ENCODE results near the gene CEP192. TPM values are rescaled to one million over a fixed set of nuclear protein-coding genes. Genes with fewer than 3 reads are reported as not detected.
"Not testable (repeated sequence)": the region's sequence is repeated elsewhere in the genome, so short reads cannot be mapped to it uniquely, and the experiment has no call there.

The CEP192 gene
- total RNA-seq, 1 experiment from 2014 or later: 22.4 TPM

DNA sequence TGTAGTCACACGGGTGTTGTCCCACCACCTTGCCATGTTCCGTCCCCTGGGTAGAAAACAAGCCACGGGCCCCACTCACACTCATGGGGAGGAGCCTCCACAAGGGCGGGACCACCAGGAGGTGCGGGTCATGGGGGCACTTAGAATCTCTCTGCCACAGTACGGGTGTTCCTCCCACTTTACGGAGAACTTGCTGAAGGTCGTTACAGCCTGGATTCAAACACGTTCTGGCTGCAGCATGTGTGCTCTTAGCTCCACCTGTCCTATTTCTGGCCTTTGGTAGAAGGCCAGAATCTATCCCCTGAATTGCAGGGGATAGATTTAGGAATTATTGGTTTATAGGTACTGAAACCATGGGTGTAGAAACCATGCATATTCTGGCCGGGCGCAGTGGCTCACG is 14.9 kb upstream of the CEP192 start:
- in situ Hi-C loops (cut with HindIII; ENCODE audit: low pct_unique_long_range_greater_than_20kb, low sequenced_read_pairs): no loop called here
- DNase-seq (ENCODE audit: low read depth, low spot score): no peak

DNA sequence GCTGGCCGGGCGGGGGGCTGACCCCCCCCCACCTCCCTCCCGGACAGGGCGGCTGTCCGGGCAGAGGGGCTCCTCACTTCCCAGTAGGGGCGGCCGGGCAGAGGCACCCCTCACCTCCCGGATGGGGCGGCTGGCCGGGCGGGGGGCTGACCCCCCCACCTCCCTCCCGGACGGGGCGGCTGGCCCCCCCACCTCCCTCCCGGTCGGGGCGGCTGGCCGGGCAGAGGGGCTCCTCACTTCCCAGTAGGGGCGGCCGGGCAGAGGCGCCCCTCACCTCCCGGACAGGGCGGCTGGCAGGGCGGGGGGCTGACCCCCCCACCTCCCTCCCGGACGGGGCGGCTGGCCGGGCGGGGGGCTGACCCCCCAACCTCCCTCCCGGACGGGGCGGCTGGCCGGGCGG is 11.1 kb upstream of the CEP192 start:
- in situ Hi-C loops (cut with HindIII; ENCODE audit: low pct_unique_long_range_greater_than_20kb, low sequenced_read_pairs); DNase-seq (ENCODE audit: low read depth, low spot score): not testable (repeated sequence)

DNA sequence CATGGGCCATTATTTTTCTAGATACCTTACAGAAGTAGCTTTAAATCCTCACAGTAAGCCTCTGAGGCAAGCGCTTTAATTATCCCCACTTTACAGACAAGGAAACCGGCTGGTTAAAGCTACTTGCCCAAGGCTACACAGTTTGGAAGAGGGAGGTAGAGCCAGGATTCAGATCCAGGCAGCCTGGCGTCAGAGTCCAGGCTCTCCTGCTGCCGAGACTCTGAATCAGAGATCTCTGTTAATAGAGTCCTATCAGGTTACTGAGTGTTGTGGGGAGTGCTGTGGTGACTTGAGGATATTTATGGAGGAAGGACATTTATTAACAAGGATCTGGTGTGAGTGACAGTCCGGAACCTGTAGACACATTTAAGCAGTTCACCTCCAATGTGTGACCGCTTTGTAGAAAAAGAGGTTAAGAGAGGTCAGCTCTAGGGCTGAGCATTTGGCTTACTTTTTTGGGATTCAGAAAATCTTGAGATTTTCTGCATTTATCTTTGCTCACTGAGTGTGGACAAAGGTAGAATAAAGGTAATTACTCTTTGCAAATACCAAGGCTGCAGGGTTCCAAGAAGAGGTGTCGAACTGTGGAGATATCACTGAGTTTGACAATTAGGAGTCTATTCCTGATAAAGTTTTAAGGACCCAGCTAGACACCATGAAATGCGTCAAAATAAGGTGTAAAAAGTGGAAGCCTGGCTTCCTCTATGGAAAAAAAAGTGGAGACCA is 1.6 kb upstream of the CEP192 start:
- no peak for DNase-seq (ENCODE audit: low read depth, low spot score)
- in situ Hi-C loops (cut with HindIII; ENCODE audit: low pct_unique_long_range_greater_than_20kb, low sequenced_read_pairs): no loop called here

DNA sequence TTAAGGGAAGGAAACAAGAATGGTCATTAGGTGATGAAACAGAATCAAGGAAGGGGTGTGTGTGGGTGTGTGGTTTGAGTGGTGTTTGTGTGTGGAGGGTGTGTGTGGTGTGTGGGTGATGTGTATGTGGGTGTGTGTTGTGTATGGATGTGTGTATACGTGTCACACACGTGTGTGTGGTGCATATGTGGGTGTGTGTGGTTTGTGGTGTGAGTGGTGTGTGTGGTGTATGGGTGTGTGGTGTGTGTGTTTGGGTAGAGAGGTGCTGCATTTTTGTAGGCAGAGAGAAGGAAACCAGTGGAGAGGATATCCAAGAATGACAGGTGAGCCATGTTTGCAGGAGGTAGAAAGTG is 1.1 kb upstream of the CEP192 start:
- no peak for DNase-seq (ENCODE audit: low read depth, low spot score)
- in situ Hi-C loops (cut with HindIII; ENCODE audit: low pct_unique_long_range_greater_than_20kb, low sequenced_read_pairs): no loop called here

DNA sequence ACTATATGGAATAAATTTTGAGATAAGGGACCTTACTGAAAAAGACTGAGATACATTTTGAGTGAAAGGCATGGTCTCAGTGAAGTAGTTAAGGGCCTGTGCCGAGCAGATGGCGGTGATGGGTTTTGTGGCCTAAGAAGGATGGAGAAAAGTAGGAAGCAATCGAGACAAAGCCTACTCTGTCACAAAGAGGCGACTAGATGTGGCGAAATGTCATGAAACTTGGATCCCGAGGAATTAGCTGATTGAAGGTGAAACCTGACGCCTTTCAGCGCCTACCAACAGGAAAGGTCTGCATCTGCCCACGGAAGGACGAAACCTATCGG is 558 bp upstream of the CEP192 start:
- DNase-seq (ENCODE audit: low read depth, low spot score): no peak
- in situ Hi-C loops (cut with HindIII; ENCODE audit: low pct_unique_long_range_greater_than_20kb, low sequenced_read_pairs): no loop called here

DNA sequence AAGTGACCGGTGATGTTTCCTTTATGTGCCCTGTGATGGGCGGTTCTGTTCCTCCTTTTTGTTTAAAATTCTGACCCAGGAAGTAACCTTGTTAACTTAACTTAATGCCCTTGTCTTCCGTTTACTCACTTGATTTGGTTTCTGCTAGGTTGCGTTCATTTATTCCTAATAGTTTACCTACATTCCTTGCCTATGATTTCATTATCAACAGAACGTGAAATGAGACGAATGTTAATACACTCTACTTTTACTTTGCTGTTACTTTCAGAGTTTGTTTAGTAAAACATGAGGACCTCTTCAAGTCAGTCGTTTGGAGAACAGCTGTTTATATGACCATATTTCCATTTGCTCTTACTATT is 638 bp downstream of the CEP192 start:
- in situ Hi-C loops (cut with HindIII; ENCODE audit: low pct_unique_long_range_greater_than_20kb, low sequenced_read_pairs): no loop called here
- DNase-seq (ENCODE audit: low read depth, low spot score): no peak

DNA sequence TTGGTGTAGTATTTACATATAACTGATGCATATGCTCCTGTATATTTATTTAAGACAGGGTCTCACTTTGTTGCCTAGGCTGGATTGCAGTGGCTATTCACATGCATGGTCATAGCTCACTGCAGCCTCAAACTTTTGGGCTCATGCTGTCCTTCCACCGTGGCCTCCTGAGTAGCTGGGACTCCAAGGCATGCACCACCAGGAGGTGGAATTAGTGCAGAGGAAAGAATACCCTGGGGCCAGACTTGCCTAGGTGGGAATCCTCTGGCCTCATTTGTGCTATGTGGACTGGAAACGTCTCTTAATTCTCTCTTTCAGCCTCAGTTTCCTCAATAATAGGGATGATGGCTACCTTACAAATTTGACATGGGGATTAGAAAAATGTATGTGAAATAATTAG is 2.3 kb downstream of the CEP192 start:
- DNase-seq (ENCODE audit: low read depth, low spot score): no peak
- in situ Hi-C loops (cut with HindIII; ENCODE audit: low pct_unique_long_range_greater_than_20kb, low sequenced_read_pairs): no loop called here

DNA sequence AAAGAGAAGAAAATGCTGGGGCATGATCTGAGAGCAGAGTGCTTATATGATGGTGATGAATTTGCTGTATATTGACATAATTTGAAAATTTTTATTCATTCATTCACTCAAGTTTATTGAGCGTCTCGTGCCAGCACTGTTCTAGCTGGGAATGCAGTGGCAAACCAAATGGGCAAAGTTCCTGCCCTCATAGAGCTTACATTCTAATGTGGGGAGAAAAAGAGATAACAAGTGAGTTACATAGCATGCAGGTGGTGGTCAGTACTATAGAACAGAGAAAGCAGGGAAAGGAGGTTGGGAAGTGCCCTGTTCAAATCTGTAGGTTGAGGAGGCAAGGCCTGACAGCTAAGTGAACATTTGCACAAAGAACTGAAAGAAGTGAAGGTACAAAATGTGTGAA is 4.3 kb downstream of the CEP192 start:
- no peak for DNase-seq (ENCODE audit: low read depth, low spot score)
- in situ Hi-C loops (cut with HindIII; ENCODE audit: low pct_unique_long_range_greater_than_20kb, low sequenced_read_pairs): no loop called here

DNA sequence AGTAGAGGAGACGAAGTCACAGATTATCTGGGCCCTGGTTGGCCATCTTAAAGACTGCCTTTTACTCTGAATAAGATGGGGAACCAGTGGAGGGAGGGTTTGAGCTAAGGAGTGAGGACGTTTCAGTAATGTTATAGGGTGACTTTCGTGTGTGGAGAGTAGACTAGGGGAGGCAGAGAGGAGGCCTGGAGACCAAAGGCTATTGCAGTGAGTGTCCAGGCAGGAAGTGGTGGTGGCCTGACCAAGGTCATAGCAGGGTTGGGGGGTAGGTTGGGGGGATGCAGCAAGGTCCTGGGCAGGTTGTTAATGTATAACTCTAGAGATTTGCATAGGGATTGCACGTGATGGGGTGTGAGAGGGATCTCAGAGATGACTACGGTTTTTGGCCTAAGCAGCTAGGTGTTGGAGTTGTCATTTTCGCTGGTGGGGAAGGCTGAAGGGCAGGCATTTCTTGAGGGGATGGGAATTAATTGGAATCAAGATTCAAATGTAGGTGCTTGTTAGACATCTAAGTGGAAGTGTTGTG is 4.9 kb downstream of the CEP192 start:
- no peak for DNase-seq (ENCODE audit: low read depth, low spot score)
- in situ Hi-C loops (cut with HindIII; ENCODE audit: low pct_unique_long_range_greater_than_20kb, low sequenced_read_pairs): no loop called here

DNA sequence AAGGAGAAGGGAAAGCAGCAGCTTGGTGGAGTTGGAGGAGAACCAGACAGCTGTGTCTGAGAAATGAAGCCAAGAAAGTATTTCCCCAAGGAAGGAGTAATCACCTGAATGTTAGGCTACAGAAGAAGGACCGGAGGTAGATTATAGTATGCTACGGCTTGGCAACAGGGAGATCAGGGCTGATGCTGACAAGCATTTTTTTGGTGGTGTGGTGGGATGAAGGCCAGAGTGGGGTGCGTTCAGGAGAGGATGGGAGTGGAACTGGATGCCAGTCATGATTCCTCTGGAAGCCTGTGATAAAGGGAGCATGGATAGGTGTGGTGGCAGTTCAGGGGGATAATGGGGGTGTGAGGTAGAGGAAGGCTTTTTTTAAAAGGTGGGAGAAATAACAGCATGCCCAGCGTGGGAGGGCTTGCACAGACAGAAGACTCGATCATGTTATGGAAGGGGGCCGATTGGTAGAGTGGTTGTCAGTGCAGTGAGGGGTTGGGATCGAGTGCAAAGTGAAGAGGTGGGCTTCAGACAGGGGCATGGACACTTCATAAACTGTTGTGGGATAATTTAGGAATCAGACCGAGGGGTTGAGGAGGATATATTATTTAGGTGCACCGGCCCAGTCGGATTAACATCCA is 5.6 kb downstream of the CEP192 start:
- no peak for DNase-seq (ENCODE audit: low read depth, low spot score)
- in situ Hi-C loops (cut with HindIII; ENCODE audit: low pct_unique_long_range_greater_than_20kb, low sequenced_read_pairs): no loop called here

DNA sequence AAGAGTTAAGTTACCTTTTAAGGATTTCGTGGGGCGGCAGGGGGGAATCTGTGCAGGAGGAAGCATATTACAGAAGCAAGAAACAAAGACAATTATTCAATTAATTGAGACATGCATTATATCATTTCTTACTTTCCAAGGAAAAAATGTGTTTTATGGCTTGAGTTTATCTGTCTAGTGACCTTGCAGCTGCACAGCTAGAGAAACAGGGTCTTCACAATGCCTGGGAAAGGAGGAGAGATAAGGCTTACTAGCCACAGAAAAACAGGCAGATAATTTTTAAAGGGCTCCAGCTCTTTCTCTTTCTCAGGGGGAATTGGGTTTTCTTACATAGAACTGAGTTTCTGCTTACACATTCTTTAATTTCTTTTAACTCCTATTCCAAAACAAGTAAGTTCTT is 6.2 kb downstream of the CEP192 start:
- DNase-seq (ENCODE audit: low read depth, low spot score); in situ Hi-C loops (cut with HindIII; ENCODE audit: low pct_unique_long_range_greater_than_20kb, low sequenced_read_pairs): not testable (repeated sequence)

DNA sequence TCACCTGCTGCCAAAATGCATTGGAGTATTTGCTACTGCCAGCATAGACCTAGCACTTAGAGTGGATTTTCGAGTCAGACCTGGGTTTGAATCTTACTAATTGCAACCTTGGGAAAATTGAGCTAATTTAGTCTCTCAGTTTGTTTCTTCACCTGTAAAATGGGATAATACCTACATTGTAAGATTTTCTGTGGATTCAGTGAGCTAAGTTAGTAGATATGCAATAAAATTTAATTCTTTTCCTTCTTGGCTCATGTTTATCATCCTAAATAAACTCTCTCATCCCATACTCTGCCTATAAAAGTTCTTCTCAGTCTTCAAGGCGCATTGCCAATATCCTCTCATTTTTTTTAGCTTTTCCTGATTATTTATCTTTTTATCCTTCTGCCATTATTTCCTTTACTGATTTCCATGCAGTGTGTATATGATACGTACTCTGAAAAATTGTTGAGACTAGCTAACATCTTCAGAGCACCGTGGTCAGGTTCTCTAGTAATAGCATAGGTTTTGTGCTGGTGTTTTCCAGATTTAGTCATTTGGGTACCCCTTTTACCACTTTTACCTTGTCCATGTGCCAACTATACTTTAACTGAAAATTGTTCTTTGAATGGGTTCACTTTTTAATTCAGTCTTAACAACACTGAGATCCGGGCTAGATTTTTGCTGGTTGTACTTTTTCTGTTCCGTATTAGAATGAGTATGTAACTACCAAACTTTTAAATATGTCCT is 7.3 kb downstream of the CEP192 start:
- in situ Hi-C loops (cut with HindIII; ENCODE audit: low pct_unique_long_range_greater_than_20kb, low sequenced_read_pairs): no loop called here

DNA sequence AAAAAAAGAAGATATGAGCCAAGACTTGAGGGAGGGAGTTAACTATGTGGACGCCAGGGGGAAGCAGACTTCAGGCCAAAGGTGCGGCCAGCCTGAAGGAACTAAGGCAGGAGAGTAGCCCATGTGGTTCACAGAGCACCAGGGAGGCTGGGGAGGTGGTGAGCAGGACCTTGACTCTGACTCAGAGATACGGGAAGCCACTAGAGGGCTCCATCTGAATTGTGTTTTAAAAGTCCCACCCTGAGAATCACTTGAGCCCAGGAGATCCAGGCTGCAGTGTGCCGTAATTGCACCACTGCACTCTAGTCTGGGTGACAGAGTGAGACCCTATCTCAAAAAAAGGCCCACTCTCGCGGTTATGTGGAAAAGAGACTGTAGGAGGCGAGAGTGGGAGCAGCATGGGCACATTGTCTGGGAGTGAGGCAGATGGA is 12.3 kb downstream of the CEP192 start:
- in situ Hi-C loops (cut with HindIII; ENCODE audit: low pct_unique_long_range_greater_than_20kb, low sequenced_read_pairs): no loop called here
- DNase-seq (ENCODE audit: low read depth, low spot score): peak; percentile 90

More for the DNA sequence above, 7.3 kb downstream of the CEP192 start:
- DNase-seq (ENCODE audit: low read depth, low spot score): no peak

DNA sequence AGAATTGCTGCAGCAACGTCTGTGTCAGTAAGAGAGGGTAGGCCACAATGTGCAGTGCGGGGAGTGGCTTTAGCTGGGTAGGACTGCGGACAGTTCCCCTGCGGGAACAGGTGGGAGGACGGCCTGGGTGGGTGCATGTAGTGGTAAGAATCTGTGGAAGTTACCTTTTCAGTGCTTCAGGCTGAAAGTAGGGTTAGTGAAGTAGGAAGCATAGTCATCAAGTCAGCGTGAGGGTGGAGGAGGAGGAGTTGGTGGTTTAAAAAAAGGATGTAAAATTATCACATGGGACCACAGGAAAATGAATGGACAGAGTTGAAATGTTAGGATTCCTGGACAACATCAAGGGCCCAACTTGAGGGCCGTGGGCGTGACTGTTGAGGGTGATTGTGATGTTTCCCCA is 13.2 kb downstream of the CEP192 start:
- in situ Hi-C loops (cut with HindIII; ENCODE audit: low pct_unique_long_range_greater_than_20kb, low sequenced_read_pairs): no loop called here
- DNase-seq (ENCODE audit: low read depth, low spot score): no peak

DNA sequence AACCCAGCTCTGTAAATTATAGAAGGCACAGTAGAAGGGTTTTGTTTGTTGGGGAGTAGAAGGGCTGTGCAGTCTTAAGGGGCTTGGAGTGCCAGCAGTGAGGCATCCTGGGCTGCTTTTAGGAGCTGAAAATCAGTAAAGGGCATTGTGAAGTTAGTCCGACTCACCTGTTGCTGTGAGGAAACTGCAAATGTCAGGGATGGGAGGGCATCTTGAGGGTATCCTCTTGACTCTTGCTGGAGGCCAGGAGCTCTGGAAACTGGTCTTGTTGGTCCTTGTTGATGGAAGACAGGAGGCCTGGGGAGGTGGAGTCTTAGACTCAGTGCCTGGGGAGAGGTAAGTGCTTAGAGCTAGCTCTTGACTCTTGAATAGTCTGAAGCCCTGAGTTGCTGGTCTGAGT is 14.1 kb downstream of the CEP192 start:
- in situ Hi-C loops (cut with HindIII; ENCODE audit: low pct_unique_long_range_greater_than_20kb, low sequenced_read_pairs): no loop called here
- DNase-seq (ENCODE audit: low read depth, low spot score): no peak

DNA sequence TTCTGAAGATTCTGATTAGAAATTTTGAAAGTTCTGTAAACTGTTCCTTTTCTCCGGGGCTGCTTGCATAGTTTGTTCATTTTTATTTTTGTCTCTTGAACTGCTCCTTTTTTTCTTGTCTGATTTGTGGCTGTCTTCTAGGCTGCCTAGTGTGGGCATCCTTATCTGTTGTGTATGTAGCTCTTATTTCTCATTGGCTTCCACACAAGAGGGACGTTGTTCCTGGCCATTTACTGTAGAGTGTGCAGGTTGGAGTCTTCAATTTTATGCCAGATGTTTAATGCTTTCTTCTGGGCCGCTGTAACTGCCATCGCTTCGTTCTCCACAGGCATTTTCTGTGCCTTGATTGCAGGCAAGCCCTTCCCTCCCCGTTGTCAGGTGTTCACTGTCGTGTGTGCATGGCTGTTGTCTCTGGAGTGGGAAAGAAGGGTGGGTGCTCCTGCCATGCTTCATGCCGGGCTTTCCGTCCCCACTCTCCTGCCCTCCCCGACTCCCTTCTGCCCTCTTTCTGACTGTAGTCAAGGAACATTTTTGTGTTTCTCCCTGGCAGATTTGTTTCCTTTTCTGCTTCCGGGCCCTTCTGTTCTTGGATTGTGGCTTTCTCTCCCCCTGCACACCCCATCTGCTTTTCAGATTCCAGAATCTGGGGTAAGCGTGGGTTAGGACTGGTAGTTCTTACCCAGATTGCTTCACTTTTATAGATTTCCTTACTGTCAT is 15.5 kb downstream of the CEP192 start:
- in situ Hi-C loops (cut with HindIII; ENCODE audit: low pct_unique_long_range_greater_than_20kb, low sequenced_read_pairs): no loop called here
- no peak for DNase-seq (ENCODE audit: low read depth, low spot score)

DNA sequence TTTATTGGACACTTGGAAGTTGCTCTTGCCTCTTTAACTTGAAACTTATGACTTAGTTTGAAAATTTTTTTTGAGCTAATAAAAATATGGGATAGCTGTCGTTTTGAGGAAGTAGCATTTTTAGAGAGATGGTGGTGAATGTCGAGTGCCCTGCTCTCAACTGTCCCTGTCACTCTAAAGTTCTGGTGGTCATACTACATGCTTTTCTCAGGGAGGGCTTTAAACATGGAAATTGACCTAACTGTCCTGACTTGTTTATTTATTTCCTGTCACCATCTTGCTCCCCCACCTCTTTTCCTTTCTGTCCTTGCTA is 16.0 kb downstream of the CEP192 start:
- no peak for DNase-seq (ENCODE audit: low read depth, low spot score)
- in situ Hi-C loops (cut with HindIII; ENCODE audit: low pct_unique_long_range_greater_than_20kb, low sequenced_read_pairs): no loop called here

DNA sequence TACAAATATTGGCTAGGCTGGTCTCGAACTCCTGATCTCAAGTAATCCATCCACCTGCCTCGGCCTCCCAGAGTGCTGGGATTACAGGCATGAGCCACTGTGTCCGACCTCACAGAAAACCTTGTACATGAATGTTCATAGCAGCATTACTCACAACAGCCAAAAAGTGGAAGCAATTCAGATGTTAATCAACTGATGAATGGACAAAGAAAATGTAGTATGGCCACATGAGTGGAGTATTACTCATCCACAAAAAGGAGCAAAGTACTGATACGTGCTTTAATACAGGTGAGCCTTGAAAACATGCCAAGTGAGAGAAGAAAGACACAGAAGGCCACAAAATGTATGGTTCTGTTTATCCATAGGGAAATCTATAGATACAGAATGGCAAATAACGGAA is 20.6 kb downstream of the CEP192 start:
- no peak for DNase-seq (ENCODE audit: low read depth, low spot score)
- in situ Hi-C loops (cut with HindIII; ENCODE audit: low pct_unique_long_range_greater_than_20kb, low sequenced_read_pairs): no loop called here

Measured in SK-MEL-5 (cell line).